Measurements from ENCODE around the gene LARGE1.

GRCh38 chr22:33739516-33739915 is 180.8 kb downstream of the LARGE1 start:
- TF ChIP-seq CTCF (IDR thresholded peaks at IDR 0.05) = no peak
- no peak for TF ChIP-seq POLR2A (IDR thresholded peaks at IDR 0.05)
